ENCODE measurements around the gene ALOXE3. TPM values are rescaled to one million over a fixed set of nuclear protein-coding genes. Genes with fewer than 3 reads are reported as not detected.
A peak's percentile ranks its signal among the peaks of the same experiment; 100 is the strongest.

ALOXE3 gene
- total RNA-seq, 1 experiment from 2014 or later, result 0.13 TPM

- peak overlapping the region; percentile 49 for H3K4me2 ChIP-seq (ENCODE audit: insufficient read depth, insufficient read length, low read length)
- TF ChIP-seq, protein P1, sequence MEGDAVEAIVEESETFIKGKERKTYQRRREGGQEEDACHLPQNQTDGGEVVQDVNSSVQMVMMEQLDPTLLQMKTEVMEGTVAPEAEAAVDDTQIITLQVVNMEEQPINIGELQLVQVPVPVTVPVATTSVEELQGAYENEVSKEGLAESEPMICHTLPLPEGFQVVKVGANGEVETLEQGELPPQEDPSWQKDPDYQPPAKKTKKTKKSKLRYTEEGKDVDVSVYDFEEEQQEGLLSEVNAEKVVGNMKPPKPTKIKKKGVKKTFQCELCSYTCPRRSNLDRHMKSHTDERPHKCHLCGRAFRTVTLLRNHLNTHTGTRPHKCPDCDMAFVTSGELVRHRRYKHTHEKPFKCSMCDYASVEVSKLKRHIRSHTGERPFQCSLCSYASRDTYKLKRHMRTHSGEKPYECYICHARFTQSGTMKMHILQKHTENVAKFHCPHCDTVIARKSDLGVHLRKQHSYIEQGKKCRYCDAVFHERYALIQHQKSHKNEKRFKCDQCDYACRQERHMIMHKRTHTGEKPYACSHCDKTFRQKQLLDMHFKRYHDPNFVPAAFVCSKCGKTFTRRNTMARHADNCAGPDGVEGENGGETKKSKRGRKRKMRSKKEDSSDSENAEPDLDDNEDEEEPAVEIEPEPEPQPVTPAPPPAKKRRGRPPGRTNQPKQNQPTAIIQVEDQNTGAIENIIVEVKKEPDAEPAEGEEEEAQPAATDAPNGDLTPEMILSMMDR (conservative IDR thresholded peaks at IDR 0.05), result no peak
Observed at GRCh38 chr17:8063761-8064534, 54.4 kb downstream of the ALOXE3 start.

More at GRCh38 chr17:8063761-8064534, 54.4 kb downstream of the ALOXE3 start:
- H3K27me3 ChIP-seq (ENCODE audit: insufficient read depth, low read length), result peaks cover 13% of the 10 kb centered on the region; the same call in 1 of the 2 replicates
- H3K4ac ChIP-seq (ENCODE audit: low read depth, low read length), result no peak overlapping the region
- no peak overlapping the region for H3K56ac ChIP-seq (ENCODE audit: insufficient read length, low read depth, low read length)
- no CpG with 5 or more reads among the region's 28 CpGs for WGBS (ENCODE audit: extremely low coverage, insufficient read length, low lambda C conversion rate)
- no peak overlapping the region for H3T11ph ChIP-seq (ENCODE audit: low read length)
- H4K91ac ChIP-seq (ENCODE audit: insufficient read length, low read depth, low read length), result no peak overlapping the region
- H3K9me3 ChIP-seq (ENCODE audit: control insufficient read depth, low read depth, low read length), result no peaks in the 10 kb centered on the region
- H4K5ac ChIP-seq (ENCODE audit: insufficient read length, low read depth, low read length), result no peak overlapping the region
- H3K23me2 ChIP-seq (ENCODE audit: insufficient read length, low read depth, low read length, poor library complexity, severe bottlenecking), result peaks cover 10% of the 10 kb centered on the region
- no peak overlapping the region for H2AK5ac ChIP-seq (ENCODE audit: insufficient read length, low read length)
- Mint-ChIP-seq H3K9me3 (no peaks in the 10 kb centered on the region), H3K27me3 (ENCODE audit: low read depth) (peaks cover 85% of the 10 kb centered on the region), H3K4me1 (peaks cover 44 to 49% of the 10 kb centered on the region in 2 experiments), H3K4me3 (peak overlapping the region; percentile 46 to 72), H3K36me3 (ENCODE audit: insufficient read depth in 1 of 3, low read depth in 3 of 3) (no peaks in the 10 kb centered on the region), H3K27ac (no peak overlapping the region; a peak in 1 of 7 replicates)
- H3K9ac ChIP-seq (ENCODE audit: extremely low read depth, insufficient read length, low read length), result no peak overlapping the region
- H4K8ac ChIP-seq (replicated peaks; ENCODE audit: insufficient read length, low read depth, low read length), result no peak overlapping the region
- H3K79me2 ChIP-seq (ENCODE audit: insufficient read depth, low read length), result no peaks in the 10 kb centered on the region
- no peak overlapping the region for H2BK20ac ChIP-seq (ENCODE audit: low read depth, low read length, poor library complexity, severe bottlenecking)
- no peaks in the 10 kb centered on the region for H3K79me1 ChIP-seq (ENCODE audit: insufficient read depth, low read depth, low read length, poor library complexity, severe bottlenecking)
- no peak overlapping the region for H3K18ac ChIP-seq (ENCODE audit: insufficient read length, low read depth, low read length)
- no peak overlapping the region for H2BK15ac ChIP-seq (ENCODE audit: low read depth, low read length)
- no peak overlapping the region for H3K23ac ChIP-seq (ENCODE audit: insufficient read length, low read depth, low read length)
- DNase-seq, result no peak
- H2BK120ac ChIP-seq (ENCODE audit: low read depth, low read length, poor library complexity, severe bottlenecking), result no peak overlapping the region
- no peak overlapping the region for H3K14ac ChIP-seq (ENCODE audit: insufficient read depth, low read length)
- no peak overlapping the region for H2BK12ac ChIP-seq (ENCODE audit: insufficient read length, low read depth, low read length)
- peaks cover 3% of the 10 kb centered on the region; the same call in 1 of the 2 replicates for H3K4me1 ChIP-seq (ENCODE audit: insufficient read depth, low read length)
- H2AFZ ChIP-seq (ENCODE audit: low read length), result no peak overlapping the region
- H2BK5ac ChIP-seq (ENCODE audit: insufficient read length, low read length), result no peak overlapping the region
- H4K20me1 ChIP-seq (ENCODE audit: control insufficient read depth, insufficient read depth, insufficient read length), result no peaks in the 10 kb centered on the region
- no peak overlapping the region for H3K27ac ChIP-seq (ENCODE audit: insufficient read length, low read depth, low read length)

Measured in H9 (cell line).